ENCODE measurements around the gene ADAMTSL1.
"Not testable (repeated sequence)": the region's sequence is repeated elsewhere in the genome, so short reads cannot be mapped to it uniquely, and the experiment has no call there.

The ADAMTSL1 gene

GRCh38 chr9:18874990-18875389, 401.0 kb downstream of the ADAMTSL1 start:
- FAIRE-seq, result not testable (repeated sequence)

- FAIRE-seq, result no peak
These were observed 404.0 kb downstream of the ADAMTSL1 start for GRCh38 chr9:18877984-18878383.

GRCh38 chr9:18881758-18882157, 407.8 kb downstream of the ADAMTSL1 start:
- FAIRE-seq, result no peak

GRCh38 chr9:18887546-18887945, 413.6 kb downstream of the ADAMTSL1 start:
- no peak for FAIRE-seq

- FAIRE-seq, result no peak
These were observed 414.3 kb downstream of the ADAMTSL1 start for GRCh38 chr9:18888290-18888689.

- no peak for FAIRE-seq
These were observed 415.6 kb downstream of the ADAMTSL1 start for GRCh38 chr9:18889550-18889949.

- FAIRE-seq, result no peak
These were observed 416.4 kb downstream of the ADAMTSL1 start for GRCh38 chr9:18890372-18890771.

- FAIRE-seq, result no peak
These were observed 418.2 kb downstream of the ADAMTSL1 start for GRCh38 chr9:18891946-18892670.

- FAIRE-seq, result no peak
These were observed 419.1 kb downstream of the ADAMTSL1 start for GRCh38 chr9:18893046-18893445.

- no peak for FAIRE-seq
These were observed 419.5 kb downstream of the ADAMTSL1 start for GRCh38 chr9:18893491-18893890.

- FAIRE-seq, result no peak
These were observed 422.1 kb downstream of the ADAMTSL1 start for GRCh38 chr9:18896004-18896403.

- no peak for FAIRE-seq
These were observed 422.7 kb downstream of the ADAMTSL1 start for GRCh38 chr9:18896531-18897179.

GRCh38 chr9:18903450-18903849, 429.5 kb downstream of the ADAMTSL1 start:
- FAIRE-seq, result no peak

- no peak for FAIRE-seq
These were observed 431.3 kb downstream of the ADAMTSL1 start for GRCh38 chr9:18905028-18905882.

- FAIRE-seq, result no peak
These were observed 432.1 kb downstream of the ADAMTSL1 start for GRCh38 chr9:18905883-18906629.

GRCh38 chr9:18906656-18907395, 432.9 kb downstream of the ADAMTSL1 start:
- no peak for FAIRE-seq

GRCh38 chr9:18907927-18908625, 434.1 kb downstream of the ADAMTSL1 start:
- no peak for FAIRE-seq

GRCh38 chr9:18909140-18910018, 435.4 kb downstream of the ADAMTSL1 start:
- no peak for FAIRE-seq

GRCh38 chr9:18910435-18910834, 436.5 kb downstream of the ADAMTSL1 start:
- FAIRE-seq, result no peak

- FAIRE-seq, result no peak
These were observed 437.0 kb downstream of the ADAMTSL1 start for GRCh38 chr9:18910916-18911315.

Data from islet of Langerhans (tissue), 1 donor.